Stimulated activated CD4-positive, alpha-beta T cell treated with anti-CD3 and anti-CD28 coated beads, Interleukin-1b, Interleukin-23, amount 100 ng/mL, for 1 hour (primary cell): Measurements from ENCODE around the gene MS4A3.
"Not testable (repeated sequence)": the region's sequence is repeated elsewhere in the genome, so short reads cannot be mapped to it uniquely, and the experiment has no call there.

Experiments
- DNase-seq, 2 donors: peaks; one replicate each; pipeline ENCODE4 v3.0.0-alpha.2; 2020; ENCODE audit warnings: low read depth in 2 of 2

Gene MS4A3, protein sequence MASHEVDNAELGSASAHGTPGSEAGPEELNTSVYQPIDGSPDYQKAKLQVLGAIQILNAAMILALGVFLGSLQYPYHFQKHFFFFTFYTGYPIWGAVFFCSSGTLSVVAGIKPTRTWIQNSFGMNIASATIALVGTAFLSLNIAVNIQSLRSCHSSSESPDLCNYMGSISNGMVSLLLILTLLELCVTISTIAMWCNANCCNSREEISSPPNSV

DNA sequence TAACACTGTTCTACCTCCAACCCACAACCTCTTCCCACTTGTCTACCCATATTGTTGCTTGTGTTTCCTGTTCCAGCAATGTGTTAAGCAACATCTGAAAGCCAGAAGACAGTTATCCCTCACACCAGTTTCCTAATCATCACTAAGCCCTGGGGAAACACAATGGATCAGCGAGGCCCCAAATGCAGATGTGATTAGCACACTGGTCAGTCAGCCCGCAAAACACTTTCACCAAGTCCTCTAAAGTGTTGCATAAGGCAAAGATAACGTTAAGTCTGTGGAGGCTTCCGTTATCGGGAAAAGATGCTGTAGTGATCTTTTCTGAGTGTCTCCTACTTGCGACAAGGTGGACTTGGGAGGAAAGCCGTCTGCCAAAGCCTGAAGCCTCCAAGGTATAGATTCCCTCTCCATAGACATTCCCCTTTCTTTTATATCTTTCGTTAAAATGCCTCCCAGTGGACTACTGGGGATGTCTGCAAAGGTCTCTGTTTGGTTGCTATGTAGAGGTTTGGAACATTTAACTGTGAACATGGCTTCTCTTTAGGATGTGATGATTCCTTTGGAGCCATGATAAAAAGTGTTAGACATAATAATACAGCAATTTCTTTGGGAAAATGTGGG lies at the start of gene MS4A3:
MS4A3 (plus strand) TSS at position 317 of the 621 bp plus-strand sequence. CDS start 4,496 bp downstream, outside the sequence.
- no peak for DNase-seq

DNA sequence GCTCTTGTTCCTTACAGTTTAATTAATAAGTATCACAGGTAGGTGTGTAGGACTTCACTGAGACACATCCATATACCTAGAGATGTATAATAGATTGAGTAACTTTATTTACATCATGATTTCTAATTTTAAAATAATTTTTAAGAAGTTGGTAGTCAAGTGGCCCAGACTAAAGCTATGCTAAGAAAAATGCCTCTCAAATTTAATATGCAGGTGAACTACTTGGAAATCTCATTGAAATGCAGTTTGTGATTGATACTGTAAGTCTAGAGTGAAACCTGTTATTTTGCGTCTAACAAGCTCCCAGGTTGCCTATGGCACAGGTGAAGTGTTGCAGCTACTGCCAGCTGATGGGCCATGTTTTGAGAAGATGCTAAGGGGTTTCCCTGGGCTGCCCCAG lies 39.6 kb upstream of the MS4A3 start, which contains the start of gene OOSP4B:
OOSP4B (plus strand) TSS at position 301 of the 400 bp plus-strand sequence.
- DNase-seq: no peak

DNA sequence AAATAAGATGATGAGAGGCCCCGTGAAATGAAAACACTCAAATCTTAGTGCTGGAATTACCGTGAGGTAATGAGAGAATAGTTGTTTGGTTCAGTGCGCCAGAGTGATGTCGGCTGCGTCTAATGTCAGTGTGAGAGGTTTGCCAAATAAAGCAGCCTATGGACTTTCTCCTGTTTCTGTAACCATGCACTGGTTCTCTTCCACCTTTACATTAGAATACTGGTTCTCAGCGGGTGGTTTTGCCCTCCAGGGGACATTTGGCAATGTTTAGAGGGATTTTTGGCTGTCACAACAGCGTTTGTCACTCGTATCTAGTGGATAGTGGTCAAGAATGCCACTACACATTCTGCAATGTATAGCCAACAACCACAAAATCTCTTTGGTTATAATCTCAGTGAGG lies 38.4 kb upstream of the MS4A3 start:
- no peak for DNase-seq

DNA sequence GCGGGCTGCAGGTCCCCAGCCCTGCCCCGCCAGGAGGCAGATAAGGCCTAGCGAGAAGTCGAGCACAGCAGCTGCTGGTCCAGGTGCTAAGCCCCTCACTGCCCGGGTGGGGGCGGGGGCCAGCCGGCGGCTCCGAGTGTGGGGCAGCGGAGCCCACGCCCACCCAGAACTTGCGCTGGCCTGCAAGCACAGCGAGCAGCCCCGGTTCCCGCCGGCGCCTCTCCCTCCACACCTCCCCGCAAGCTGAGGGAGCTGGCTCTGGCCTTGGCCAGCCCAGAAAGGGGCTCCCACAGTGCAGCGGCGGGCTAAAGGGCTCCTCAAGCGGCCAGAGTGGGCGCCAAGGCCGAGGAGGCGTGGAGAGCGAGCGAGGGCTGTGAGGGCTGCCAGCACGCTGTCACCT lies 36.1 kb upstream of the MS4A3 start:
- not testable (repeated sequence) for DNase-seq

DNA sequence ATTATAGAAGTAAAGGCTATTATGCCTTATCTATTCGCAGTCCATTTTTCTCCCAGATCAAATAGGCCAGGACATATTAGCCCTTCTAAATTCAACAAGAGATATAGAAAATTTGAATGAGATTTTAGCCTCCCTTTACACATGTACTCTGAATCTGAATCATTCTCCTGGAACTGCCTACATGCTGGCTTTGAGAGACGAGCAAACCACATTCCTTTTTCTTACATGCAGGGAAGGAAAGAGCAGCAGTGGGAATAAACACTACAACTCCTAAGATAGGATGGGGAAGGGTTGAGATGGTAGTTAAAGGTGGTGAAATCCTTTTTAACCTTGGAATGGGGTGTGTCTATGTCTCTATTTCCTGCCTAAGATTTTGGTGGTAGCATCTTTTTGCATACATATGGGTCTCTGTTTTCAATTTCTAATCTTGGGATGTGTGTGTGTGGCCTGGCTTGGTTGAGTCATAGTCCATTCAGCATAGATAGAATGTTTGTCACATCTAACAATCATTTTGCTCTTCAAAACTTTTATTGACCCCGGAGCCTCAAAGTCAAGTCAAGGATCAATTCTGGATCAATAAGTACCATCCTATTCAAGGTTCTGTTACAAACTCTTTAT lies 27.3 kb upstream of the MS4A3 start:
- DNase-seq: no peak

DNA sequence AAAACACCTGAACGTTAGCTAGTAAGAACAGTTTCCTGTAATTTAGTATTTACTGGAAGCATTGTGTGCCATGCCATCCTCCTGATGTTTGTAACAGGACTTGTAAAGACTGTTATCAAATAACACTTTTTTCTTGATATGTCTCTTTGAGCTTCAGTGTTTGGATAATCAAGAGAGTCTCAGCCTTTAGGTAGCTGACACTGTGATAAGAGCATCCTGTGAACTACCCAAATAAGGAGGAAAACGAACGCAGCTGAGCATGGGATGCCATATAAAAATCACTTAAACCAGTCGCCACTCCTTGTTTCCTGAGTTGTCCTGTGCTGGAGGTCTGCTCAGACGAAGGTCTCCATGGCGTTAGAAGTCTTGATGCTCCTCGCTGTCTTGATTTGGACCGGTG lies 16.4 kb upstream of the MS4A3 start, which contains the start of gene OOSP2:
OOSP2 (plus strand) TSS at position 301 of the 400 bp plus-strand sequence; CDS start at position 352, 51 bp downstream.
- no peak for DNase-seq

DNA sequence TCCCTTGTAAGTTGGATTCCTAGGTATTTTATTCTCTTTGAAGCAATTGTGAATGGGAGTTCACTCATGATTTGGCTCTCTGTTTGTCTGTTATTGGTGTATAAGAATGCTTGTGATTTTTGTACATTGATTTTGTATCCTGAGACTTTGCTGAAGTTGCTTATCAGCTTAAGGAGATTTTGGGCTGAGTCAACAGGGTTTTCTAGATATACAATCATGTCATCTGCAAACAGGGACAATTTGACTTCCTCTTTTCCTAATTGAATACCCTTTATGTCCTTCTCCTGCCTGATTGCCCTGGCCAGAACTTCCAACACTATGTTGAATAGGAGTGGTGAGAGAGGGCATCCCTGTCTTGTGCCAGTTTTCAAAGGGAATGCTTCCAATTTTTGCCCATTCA lies 6.0 kb upstream of the MS4A3 start:
- not testable (repeated sequence) for DNase-seq

DNA sequence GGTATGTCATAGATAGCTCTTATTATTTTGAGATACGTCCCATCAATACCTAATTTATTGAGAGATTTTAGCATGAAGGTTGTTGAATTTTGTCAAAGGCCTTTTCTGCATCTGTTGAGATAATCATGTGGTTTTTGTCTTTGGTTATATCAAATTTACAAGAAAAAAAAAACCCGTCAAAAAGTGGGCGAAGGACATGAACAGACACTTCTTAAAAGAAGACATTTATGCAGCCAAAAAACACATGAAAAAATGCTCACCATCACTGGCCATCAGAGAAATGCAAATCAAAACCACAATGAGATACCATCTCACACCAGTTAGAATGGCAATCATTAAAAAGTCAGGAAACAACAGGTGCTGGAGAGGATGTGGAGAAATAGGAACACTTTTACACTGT lies 5.6 kb upstream of the MS4A3 start:
- DNase-seq: not testable (repeated sequence)

DNA sequence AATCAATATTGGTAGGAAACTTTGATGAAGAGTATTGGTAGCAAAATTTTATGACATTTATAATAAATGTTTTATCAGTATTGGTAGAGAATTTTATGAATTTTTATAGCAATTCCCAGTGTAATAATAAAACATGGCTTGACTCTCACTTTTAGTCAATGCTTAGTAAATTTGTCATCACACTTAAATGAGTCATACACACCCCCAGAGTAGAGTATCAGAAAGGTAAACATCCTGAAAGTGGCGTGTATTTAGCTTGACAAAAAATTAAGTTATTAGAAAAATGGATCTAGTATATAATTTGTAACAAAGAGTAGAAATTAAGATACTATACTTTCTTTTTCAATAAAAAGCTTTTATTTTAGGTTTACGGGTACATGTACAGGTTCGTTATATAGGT lies 2.6 kb downstream of the MS4A3 start:
- DNase-seq: no peak

DNA sequence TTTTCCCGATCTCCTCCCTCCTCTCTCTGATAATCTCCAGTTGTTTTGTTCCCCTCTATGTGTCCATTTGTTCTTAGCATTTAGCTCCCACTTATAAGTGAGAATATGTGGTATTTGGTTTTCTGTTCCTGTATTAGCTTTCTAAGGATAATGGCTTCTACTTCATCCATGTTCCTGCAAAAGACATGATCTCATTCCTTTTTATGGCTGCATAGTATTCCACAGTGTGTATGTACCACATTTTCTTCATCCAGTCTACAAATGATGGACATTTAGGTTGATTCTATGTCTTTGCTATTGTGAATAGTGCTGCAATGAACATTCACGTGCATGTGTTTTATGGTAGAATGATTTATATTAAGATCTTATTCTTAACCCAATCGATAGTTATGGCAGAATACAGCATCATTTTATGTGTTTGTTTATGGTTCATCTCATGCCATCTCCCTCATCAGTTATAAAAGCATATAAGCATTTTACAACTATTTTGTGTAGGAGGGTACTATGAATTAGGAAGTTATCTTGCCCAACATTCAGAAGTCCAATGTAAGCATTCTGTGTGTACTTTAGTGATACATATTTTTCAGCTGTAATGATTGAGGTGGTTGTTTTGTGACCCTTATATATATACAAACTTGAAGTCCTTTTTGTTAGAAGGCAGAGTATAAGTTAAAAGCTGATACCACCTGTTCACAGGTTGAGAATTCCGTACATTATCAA lies 3.2 kb downstream of the MS4A3 start:
- DNase-seq: no peak

DNA sequence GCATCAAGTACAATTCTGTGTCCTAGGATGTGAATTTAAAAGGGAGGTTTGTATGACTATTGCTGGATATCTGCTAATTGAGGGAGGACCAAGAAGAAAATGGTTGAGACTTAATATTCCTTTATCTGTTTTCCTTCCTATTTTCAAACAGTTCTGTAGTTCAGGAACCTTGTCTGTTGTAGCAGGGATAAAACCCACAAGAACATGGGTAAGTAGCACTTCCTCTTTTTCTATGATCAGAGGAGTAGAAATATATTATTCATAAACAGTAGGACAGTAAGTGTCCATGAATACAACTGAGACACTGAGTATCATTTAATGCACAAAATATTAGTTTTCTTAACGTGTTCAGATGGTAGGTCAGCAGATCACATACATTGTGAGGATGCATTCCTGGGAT lies 7.6 kb downstream of the MS4A3 start:
- DNase-seq: no peak

DNA sequence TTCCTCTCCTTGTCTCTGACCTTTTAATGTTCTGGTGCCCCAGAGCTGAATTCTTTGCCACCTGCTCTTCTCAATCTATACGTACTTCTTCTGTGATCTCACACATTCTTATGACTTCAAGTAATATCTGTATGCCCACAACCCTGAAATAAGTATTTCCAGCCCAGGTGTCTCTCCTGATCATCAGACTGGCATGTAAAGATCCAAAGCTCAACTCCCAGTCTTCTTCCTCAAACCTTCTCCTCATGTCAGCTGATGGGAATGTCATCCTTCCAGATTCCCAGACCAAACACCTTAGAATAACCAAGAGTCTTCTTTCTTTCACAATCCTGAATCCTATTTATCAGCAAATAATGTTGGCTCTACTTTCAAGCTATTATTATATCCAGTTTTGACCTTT lies 9.3 kb downstream of the MS4A3 start:
- DNase-seq: no peak

DNA sequence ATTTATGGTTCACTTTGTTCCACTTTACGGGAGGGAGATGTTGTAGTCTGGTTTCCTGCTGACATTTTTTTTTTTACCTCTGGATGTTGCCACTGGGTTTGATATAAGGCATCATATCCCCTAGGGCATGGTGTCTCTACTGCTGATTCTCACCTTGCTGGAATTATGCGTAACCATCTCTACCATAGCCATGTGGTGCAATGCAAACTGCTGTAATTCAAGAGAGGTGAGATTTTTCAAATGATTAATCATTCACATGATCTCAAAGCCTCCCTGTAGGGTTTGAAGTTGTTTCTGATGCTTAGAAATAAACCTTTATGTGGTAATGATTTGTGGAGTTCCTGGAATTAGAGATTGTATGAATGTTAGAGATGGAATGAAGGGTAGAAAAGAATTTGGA lies 13.0 kb downstream of the MS4A3 start:
- DNase-seq: no peak

DNA sequence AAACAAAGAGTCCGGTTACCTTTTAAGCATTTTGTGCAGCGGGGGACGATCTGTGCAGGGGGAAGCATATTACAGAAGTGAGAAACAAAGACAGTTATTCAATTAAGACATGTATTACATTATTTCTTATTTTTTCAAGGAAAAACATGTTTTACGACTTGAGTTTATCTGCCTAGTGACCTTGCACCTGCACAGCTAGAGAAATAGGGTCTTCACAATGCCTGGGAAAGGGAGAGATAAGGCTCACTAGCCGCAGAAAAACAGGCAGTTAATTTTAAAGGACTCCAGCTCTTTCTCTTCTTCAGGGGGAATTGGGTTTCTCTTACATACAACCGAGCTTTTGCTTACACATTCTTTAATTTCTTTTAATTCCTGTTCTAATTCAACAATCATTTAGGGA lies 15.2 kb downstream of the MS4A3 start:
- DNase-seq: not testable (repeated sequence)

DNA sequence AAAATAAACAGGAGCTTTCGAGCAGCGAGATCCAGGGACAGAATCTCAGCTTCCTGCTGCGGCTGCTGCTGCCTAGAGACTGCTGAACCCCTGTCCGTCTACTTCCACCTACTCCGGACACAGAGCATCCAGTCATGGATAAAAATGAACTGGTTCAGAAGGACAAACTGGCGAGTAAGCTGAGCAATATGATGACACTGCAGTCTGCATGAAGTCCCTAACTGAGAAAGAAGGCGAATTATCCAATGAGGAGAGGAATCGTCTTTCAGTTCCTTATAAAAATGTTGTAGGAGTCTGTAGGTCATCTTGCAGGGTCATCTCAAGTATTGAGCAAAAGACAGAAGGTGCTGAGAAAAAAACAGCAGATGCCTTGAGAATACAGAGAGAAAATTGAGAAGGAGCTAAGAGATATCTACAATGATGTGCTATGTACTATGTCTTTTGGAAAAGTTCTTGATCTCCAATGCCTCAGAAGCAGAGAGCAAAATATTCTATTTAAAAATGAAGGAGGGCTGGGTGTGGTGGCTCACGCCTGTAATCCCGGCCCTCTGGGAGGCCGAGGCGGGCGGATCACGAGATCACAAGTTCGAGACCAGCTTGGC lies 20.9 kb downstream of the MS4A3 start:
- no peak for DNase-seq

DNA sequence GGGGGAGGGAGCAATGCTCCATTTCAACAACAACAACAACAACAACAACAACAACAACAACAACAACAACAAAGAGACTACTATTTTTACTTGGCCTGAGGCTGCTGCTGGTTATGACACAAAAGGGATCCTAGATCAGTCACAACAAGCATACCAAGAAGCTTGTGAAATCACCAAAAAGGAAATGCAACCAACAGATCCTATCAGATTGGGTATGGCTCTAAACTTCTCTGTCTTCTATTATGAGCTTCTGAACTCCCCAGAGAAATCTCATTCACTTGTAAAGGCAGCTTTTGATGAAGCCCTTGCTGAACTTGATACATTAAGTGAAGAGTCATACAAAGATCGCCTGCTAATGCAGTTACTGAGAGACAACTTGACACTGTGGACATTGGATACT lies 21.5 kb downstream of the MS4A3 start:
- no peak for DNase-seq

DNA sequence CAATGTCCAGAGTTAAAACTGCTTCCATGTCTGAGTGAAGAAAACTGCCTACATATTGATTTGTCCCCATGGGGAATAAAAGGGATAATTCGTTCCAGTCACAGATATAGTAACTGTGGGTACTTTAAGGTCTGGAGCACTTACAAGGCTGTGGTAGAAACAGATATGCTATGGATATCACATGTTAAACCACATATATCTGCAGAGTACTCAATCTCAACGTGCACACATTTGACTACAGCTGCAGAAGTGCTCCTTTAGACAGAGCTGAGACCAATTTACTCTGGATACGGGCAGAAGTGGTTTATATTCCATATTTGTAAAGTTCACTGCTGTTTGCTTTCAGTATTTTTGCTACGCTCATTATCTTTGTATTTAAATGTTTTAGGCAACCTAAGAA lies 22.3 kb downstream of the MS4A3 start:
- no peak for DNase-seq

DNA sequence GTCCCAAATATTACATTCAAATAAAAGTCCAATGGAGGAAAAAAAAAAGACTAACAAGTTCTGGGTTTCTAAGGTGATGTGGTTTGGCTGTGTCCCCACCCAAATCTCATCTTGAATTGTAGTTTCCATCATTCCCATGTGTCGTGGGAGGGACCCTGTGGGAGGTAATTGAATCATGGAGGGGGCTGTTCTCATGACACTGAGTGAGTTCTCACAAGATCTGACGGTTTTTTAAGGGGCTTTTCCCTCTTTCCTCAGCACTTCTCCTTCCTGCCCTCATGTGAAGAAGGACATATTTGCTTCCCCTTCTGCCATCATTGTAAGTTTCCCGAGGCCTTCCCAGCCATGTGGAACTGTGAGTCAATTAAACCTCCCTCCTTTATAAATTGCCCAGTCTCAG lies 24.1 kb downstream of the MS4A3 start:
- DNase-seq: no peak

DNA sequence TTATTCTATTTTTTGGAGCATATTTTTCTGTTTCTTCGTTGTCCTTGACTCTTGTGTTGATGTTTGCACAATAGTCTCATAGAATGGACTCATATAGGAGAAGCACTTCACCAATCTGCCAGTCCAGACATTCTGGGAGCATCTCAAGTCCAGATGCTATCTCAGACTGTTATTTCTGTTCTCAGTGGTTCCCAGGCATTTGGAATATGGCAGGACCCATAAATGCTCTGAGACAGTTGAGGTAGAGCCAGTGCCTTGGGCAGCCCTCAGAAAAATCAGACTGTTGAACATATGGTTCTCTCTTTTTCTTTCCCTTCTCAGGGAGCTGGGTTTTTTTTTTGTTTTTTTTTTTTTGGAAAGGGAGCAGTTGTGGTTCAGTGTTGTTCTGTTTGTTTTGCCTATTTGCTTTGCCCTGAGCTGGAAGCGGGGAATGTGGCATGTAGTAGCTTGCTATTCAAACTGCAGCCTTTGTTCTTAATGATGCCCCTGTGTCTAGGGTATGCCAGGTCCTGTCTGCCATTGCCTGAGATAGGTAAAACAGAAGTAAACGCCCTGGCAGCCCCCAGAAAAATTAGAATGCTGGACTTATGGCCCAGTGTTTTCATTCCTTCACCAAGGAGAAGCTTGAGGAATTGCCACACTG lies 28.3 kb downstream of the MS4A3 start:
- no peak for DNase-seq

DNA sequence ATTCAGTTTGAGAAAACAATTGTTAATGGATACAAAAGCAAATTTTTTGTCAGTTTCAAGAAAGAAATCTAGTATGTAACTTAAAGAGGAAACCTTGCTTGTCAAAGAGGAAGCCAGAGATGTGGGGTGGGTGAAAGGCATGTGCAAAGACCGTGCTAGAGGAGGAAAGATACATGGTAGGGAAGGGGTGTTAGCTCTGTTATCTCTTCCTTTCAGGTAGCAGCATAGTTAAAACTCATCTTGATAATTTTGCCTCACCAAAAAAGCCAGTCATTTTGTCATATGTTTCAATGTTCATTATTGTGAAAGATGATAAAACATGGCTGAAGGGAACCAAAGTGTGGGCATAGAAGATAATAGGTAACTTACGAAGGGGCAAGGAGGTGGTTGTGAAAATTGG lies 29.4 kb downstream of the MS4A3 start:
- no peak for DNase-seq

DNA sequence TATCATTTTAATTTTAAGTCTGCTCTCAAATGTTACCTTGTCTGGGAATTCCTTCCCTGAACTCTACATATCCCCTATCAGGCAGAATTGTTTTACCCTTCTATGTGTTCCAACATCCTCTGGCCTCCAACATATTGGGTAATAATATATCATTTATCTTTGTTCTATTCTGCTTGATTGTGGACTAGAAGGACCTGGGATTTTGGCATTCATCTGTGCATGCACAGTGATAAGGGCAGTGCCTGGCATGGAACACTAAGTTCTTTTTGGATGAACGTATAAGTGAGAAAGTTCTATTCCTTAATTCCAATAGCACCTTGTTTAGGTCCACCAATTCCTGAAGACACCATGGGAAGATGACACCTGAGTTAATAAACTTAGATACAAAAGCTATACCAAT lies 30.8 kb downstream of the MS4A3 start:
- no peak for DNase-seq

DNA sequence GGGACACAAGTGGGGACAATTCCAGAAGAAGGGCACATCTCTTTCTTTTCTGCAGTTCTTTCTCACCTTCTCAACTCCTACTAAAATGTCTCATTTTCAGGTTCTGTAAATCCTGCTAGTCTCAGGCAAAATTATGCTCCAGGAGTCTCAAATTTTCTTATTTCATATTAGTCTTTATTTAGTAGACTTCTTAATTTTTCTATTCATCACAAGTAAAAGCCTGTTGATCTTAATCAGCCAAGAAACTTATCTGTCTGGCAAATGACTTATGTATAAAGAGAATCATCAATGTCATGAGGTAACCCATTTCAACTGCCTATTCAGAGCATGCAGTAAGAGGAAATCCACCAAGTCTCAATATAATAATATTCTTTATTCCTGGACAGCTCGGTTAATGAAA lies 31.9 kb downstream of the MS4A3 start, which contains the start of gene MS4A2:
MS4A2 (plus strand) TSS at position 301 of the 400 bp plus-strand sequence. CDS start 102 bp downstream, outside the sequence.
- no peak for DNase-seq
